GM11168 (cell line): ENCODE data around the gene PIK3CA.
"Not testable (repeated sequence)": the region's sequence is repeated elsewhere in the genome, so short reads cannot be mapped to it uniquely, and the experiment has no call there.

ENCODE experiments used
- in situ Hi-C: fragments of 300-500 bp; cut with MboI; formaldehyde crosslinking; loops from one replicate; pipeline ENCODE4 v1.12.0; 2022; ENCODE audit warnings: low sequenced_read_pairs; ENCODE audit not compliant: unreplicated experiment

Gene PIK3CA

DNA sequence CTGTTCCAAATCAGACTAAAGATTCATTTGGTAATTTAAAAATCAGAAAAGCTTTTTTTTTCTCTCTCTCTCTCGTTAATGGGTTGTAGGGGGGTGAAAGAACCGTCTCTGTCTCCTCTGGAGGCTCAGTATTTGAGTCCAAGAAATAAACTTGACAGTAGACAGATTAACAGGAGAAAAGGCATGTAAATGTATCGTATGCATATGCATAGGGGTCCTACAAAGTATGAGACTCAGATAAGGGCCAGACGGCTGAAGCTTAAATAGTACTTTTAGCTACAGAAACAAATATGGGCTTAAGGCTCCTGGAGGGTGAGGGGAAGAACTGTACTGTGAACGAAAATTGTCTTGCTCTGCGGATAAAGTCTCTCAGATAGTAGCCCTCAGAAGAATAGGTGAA is 42.4 kb downstream of the PIK3CA start:
- in situ Hi-C loops, result no loop called here

DNA sequence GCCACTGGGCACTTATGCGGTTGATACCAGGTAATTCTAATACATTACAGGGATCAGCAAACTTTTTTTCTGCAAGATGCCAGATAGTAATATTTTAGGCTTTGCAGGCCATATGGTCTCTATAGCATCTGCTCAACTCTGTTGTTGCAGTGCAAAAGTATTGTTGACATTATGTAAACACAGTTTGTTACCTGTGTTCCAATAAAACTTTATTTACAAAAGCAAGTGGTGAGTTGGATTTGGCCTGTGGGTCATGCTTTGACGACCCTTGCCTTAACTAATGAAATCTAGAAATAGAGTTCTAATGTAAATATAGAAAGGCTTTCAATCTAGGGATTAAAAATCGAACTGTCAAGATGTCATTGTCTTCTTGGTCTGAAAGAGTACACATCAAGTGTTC is 44.4 kb downstream of the PIK3CA start:
- in situ Hi-C loops, result no loop called here

DNA sequence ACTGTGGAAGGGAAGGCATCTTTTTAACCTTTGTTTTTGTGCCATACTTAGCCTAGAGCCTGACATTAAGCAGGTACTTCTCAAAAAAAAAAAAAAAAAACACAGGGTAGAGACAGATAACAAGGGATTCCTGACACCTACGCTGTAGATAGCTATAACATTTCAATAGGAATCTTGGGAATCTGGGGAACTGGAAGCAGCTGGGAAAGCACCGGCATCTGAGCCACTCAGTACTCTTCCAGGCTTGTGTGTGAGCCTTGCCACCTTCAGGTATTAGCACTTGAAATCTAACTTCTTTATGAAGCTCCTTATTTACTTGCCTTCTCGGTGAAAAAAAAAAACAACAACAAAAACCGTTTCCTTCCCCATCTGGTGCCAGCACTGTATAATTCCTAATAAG is 46.8 kb downstream of the PIK3CA start:
- in situ Hi-C loops, result no loop called here

DNA sequence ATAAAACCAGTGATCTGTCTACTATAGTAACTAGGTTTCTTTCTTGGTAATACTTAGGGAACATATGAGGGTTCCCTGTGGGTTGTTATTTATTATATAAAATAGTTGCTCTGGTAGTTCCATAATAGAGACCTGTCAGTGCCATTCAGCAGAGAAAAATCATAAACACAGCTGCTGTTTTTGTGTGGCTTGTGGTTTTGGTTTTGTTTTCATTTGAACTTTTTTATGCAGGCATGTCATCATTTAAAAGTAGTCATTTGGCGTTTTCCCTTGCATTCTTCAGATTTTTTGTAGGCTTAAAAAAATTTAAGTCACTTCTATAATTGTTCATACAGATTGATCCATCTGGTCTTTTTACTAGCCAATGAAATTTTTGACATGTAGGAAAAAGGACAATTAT is 47.9 kb downstream of the PIK3CA start:
- in situ Hi-C loops, result no loop called here

DNA sequence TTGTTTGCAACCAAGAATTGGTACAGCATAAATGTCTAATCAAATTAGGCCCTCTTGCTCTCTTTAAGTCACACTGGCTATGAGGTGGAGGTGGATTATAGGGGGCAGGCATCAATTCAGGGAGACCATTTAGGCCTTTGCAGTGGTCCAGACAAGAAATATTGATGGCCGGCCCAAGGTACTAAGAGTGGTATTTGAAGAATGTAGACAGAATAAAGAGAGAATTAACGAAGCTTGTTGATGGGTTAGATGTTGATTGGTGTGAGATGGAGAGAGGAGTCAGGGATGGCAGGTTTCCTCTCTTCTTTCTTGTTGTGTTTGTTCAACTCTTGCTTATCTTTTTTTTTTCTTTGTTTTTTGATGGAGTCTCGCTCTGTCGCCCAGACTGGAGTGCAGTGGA is 48.5 kb downstream of the PIK3CA start:
- in situ Hi-C loops, result no loop called here

DNA sequence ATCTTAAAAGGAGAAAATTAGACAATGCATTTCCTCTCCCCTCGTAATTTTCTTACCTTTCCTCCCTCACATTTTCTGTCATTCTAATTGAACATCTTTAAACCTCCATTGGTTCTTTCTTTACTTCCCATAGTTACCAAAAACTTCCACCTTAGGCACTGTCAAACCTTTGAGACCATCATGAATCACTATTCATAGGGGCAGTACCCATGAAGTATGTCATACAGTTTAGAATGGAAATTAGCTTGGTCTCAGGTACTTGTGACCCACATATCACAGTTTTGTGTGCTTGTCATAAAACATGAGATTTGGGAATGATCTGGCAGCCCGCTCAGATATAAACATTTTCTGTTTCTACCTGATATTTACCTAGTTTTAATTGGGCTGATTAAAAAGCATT is 52.6 kb downstream of the PIK3CA start:
- in situ Hi-C loops, result no loop called here

DNA sequence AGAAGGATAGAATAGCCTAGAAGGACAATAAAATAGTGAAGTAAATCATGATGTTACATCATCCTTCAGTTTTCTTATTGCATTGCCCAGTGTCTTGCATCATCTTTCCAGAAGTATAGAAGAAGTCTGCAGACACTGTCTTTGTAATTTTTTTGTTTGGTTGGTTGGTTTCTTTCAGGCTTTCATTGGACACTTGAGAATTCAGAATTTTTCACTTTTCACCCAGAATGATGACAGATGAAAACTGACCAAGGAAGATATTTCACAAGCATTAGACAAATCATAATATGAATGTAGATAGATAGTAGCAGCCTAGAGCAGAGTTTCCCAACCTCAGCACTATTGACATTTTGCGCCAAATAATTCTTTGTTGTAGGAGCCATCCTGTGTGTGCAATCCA is 67.4 kb downstream of the PIK3CA start:
- in situ Hi-C loops, result not testable (repeated sequence)

DNA sequence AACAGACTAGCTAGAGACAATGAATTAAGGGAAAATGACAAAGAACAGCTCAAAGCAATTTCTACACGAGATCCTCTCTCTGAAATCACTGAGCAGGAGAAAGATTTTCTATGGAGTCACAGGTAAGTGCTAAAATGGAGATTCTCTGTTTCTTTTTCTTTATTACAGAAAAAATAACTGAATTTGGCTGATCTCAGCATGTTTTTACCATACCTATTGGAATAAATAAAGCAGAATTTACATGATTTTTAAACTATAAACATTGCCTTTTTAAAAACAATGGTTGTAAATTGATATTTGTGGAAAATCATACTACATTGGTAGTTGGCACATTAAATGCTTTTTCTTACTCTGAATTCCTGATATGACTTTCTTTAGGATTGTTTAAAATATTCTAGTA is 70.1 kb downstream of the PIK3CA start:
- in situ Hi-C loops, result not testable (repeated sequence)

DNA sequence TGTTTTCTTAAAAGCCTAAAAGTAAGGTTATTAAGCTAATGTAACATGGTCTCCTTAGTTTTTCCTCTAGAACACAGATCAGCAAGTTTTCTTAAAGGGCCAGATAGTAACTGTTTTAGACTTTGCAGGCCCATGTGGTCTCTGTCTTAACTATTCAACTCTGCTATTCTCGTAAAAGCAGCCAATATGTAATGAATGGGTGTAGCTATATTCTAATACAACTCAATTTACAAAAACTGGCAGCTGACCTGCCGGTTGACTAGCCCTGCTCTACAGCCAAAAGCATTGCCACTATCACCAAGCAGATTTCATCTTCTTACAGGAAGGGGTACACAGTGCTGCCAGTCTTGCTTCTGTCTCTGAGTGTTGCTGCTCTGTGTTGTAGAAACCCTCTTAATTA is 75.4 kb downstream of the PIK3CA start:
- in situ Hi-C loops, result no loop called here

DNA sequence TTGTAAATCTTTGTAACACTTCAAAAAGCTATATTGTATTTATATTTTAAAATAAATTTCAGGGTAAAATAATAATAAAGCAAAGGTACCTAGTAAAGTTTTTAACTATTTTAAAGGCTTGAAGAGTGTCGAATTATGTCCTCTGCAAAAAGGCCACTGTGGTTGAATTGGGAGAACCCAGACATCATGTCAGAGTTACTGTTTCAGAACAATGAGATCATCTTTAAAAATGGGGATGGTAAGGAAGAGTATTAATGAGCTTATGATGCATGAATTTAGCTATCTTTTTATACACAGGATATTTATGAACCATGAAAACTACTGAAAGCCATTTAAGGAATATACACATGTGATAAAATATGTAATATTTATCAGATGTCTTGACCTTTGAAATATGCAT is 76.4 kb downstream of the PIK3CA start:
- in situ Hi-C loops, result no loop called here

DNA sequence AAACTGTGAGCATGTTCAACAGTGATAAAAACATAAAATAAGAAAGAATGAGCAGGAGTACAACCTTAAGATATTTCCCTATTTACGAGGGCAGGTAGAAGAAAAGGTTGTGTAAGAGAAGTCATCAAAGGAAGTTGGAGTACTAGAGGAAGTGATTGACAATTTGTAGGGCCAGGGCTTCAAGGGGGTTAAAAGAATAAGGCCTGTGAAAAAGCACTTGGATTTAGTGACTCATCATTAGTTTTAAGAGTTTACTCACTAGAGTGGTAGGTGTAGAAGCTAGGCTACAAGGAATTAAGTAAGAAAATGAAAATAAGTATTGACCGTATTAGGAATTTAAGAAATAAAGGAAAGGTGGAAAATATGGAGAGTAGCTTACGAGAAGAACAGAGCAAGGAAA is 79.2 kb downstream of the PIK3CA start:
- in situ Hi-C loops, result no loop called here

DNA sequence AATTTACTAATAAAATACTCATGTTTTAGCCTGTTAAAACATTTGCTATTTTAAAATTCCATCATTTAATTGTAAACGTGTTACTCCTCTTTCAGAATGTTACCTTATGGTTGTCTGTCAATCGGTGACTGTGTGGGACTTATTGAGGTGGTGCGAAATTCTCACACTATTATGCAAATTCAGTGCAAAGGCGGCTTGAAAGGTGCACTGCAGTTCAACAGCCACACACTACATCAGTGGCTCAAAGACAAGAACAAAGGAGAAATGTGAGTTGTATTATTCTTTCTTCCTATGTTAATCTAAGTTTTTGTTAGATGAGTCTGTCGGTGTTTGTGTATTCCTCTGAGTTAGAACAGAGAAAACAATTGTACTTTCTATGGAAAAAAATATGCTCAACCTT is 81.0 kb downstream of the PIK3CA start:
- in situ Hi-C loops, result no loop called here

DNA sequence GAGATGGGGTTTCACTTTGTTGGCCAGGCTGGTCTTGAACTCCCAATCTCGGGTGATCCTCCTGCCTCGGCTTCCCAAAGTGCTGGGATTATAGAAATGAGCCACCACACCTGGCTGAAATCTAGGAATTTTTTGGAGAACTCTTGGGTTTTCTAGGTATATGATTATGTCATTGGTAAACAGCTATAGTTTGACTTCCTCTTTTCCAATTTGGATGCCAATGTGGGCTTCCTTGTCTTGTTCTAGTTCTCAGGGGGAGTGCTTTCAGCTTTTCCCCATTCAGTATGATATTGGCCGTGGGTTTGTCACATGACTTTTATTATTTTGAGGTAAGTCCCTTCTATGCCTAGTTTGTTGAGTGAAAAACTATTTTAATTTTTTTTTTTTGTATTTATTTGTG is 84.9 kb downstream of the PIK3CA start:
- in situ Hi-C loops, result no loop called here

DNA sequence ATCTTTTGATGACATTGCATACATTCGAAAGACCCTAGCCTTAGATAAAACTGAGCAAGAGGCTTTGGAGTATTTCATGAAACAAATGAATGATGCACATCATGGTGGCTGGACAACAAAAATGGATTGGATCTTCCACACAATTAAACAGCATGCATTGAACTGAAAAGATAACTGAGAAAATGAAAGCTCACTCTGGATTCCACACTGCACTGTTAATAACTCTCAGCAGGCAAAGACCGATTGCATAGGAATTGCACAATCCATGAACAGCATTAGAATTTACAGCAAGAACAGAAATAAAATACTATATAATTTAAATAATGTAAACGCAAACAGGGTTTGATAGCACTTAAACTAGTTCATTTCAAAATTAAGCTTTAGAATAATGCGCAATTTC is 86.0 kb downstream of the PIK3CA start:
- in situ Hi-C loops, result no loop called here

DNA sequence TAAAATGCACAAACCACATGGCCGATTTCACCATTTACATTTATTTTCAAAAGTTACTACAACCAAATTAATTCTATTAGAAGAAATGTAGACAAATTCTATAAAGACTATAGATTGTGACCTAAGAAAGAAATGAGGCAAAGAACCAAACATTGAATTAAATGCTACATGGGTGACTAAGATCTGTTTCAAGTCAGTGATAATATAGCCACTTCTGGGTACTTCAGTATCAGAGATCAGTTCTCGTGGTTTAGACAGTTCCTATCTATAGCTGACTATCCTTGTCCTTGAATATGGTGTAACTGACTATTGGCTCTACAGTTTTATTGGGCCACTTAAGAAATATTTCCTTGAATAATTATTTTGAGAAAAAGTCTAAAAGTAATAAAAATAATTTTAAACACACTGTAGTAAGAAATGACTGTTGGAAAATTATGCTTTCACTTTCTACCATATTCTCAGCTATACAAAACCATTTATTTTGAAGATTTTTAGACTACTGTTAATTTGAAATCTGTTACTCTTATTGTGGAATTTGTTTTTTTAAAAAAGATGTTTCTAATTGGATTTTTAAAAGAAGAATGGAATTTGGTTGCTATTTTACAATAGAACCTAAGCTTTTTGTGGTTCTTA is 88.6 kb downstream of the PIK3CA start:
- in situ Hi-C loops, result no loop called here

DNA sequence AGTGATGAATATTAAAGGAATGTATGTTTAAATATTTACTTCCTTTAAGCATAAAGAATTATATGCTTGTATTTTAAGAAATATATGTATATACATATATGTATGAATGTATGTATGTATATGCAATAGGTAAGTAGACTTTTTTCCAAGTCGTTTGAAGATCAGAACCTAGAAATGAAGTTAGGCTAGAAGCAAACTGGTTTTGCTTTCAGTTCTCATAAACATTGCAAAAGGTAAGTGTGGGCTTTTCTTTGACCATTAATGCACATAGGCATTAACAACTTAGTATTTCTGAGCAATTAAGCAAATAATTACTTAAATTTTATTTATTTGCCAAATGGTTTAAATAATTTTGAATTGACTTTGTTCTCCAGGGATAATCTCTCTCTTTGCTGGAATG is 92.1 kb downstream of the PIK3CA start:
- in situ Hi-C loops, result not testable (repeated sequence)

DNA sequence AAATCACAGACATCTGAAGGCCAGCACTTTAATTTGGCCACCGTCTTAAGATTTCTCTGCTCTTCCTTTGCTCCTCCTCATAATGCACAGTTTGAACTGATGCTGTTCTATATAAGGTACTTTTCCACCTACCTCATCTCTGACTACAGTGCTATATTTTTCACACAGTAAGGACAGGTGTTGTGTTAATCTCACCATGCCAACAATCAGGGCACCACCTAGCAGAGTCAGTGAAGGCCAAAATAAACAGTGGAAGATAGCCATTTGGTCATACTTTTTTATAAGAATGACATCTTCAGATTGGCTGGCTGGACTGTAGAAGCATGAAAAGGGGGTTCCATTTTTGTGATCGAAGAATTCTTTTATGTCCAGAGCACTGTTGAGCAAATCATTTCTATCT is 94.7 kb downstream of the PIK3CA start:
- in situ Hi-C loops, result not testable (repeated sequence)

DNA sequence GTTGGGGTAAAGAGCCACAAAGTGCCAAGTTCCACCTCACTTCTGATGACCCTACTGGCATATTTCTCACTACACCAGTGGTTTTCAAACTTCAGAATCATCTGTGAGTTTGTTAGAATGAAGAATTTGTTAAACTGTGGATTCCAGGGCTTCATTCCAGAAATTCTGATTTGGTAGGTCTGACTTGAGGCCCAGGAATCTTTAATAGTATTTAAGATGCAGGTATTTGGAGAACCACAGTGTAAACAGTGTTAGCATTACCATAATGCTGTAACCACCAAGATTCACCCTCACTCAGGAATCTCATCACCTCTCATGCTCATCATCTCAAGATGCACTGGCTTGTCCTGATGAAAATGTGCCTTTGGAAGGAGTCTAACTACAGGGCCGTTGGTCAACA is 96.7 kb downstream of the PIK3CA start:
- in situ Hi-C loops, result no loop called here

DNA sequence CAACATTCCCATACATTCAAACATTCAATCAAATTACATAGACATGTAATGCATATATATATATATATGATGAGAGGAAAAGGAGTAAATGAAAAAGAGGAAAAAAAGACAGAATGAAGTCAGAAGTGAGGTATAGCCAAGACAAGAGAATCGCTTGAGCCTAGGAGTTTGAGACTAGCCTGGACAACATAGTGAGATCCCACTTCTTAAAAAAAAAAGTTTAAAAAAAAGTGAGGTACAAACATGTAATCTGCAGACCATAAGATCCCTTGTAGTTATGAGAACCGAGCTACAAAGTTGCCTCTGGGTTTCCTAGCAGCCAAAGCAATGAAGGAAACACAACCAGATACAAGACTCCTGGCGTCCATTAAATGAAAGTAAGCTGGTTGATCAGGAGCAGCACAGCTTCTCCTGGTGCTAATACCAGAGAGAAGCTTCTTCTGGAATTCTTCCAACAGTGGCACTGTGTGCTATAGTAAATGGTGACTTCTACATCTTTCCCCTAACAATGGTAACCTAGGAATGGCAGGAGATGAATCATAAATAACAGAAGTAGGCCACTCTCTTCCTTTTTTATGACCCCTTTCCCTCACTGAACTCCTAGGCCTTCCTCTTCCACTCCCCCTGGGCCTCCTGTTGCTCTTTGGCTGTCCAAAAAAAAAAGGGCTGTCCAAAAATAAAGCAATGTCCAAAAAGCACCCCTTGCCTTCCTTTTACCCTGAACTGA is 99.3 kb downstream of the PIK3CA start:
- in situ Hi-C loops, result no loop called here

DNA sequence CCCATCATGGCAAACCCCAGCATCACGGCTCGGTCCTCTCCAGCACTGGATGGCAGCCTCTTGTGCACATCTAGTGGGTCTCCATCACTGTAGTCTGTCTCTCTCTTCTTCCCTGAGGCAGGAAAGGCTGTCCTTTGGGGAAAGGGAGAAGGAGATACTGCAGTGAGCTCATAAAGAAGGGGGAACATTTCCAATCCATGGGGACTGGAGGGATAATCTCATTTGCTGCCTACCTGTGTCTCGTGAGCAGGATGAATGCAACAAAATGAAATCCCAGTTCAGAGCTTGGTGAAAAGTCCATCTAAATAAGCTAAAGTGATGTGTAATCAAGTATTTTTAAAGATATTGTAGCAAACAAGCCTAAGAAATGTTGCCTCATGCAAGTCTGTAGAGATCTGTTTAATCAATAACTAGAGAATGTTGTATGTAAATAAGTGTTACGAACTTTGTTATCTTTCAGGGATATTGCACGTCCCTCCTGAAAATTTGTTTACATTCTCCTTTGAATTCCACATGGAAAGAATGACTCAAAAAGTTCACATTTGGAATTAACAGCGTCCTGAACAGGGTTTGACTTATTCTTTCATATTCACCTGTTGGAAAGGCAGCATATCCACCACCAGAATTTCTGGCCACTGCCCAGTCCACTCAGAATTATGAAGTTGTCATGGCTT is 102.8 kb downstream of the PIK3CA start, which contains the start of gene KCNMB3:
TSS of gene KCNMB3 (minus strand) at position 312 of the 674 bp plus-strand sequence. CDS start at position 188, 124 bp downstream.
- in situ Hi-C loops, result no loop called here

DNA sequence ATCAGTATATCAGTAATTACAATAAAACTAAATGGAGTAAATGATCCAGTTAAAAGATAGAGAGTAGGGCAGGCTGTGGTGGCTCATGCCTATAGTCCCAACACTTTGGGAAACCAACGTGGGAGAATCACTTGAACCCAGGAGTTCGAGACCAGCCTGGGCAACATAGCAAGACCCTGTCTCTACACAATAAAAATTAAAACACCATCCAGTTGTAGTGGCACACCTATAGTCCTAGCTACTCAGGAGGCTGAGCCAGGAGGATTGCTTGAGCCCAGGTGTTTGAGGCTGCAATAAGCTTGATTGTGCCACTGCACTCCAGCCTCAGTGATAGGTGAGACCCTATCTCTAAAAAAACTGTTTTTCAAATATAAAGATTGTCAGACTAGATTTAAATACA is 108.7 kb downstream of the PIK3CA start:
- in situ Hi-C loops, result no loop called here

DNA sequence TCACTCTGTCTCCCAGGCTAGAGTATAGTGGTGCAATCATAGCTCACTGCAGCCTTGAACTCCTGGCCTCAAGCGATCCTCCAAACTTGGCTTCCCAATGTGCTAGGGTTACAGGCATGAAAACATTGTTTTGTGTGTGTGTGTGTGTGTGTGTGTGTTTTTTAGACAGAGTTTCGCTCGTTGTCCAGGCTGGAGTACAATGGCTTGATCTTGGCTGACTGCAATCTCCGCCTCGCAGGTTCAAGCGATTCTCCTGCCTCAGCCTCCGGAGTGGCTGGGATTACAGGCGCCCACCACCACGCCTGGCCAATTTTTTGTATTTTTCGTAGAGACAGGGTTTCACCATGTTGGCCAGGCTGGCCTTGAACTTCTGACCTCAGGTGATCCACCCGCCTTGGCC is 109.6 kb downstream of the PIK3CA start:
- in situ Hi-C loops, result not testable (repeated sequence)
